A673 (cell line): ENCODE measurements around the gene NTNG2.

Experiments used
- CTCF ChIP-seq: fragments of 300-800, 200-600 bp; sonication (generic); conservative IDR thresholded peaks from 2 replicates; pipeline ENCODE4 v1.5.1; 2017; ENCODE audit warnings: low read depth, mild to moderate bottlenecking, antibody characterized with exemption, low read length, moderate library complexity, mixed read lengths
- EZH2 ChIP-seq: fragments of 200-600 bp; sonication (generic); IDR thresholded peaks from 2 replicates; pipeline ENCODE4 v1.6.1; 2017; ENCODE audit warnings: borderline replicate concordance, low read depth, mild to moderate bottlenecking, mixed read lengths, antibody characterized with exemption, low read length; ENCODE audit not compliant: poor library complexity, severe bottlenecking

- TF ChIP-seq CTCF (no peak), EZH2 (no peak)
These were observed 86.1 kb downstream of the NTNG2 start for GRCh38 chr9:132247942-132248341.
